NCI-H82 (cell line): ENCODE data around the gene CCDC66.
A peak's percentile ranks its signal among the peaks of the same experiment; 100 is the strongest.
"Not testable (repeated sequence)": the region's sequence is repeated elsewhere in the genome, so short reads cannot be mapped to it uniquely, and the experiment has no call there.

Experiments used
- DNase-seq: peaks from one replicate; lab custom pipeline; 2025; lab: John Stamatoyannopoulos, UW

The CCDC66 gene

DNA sequence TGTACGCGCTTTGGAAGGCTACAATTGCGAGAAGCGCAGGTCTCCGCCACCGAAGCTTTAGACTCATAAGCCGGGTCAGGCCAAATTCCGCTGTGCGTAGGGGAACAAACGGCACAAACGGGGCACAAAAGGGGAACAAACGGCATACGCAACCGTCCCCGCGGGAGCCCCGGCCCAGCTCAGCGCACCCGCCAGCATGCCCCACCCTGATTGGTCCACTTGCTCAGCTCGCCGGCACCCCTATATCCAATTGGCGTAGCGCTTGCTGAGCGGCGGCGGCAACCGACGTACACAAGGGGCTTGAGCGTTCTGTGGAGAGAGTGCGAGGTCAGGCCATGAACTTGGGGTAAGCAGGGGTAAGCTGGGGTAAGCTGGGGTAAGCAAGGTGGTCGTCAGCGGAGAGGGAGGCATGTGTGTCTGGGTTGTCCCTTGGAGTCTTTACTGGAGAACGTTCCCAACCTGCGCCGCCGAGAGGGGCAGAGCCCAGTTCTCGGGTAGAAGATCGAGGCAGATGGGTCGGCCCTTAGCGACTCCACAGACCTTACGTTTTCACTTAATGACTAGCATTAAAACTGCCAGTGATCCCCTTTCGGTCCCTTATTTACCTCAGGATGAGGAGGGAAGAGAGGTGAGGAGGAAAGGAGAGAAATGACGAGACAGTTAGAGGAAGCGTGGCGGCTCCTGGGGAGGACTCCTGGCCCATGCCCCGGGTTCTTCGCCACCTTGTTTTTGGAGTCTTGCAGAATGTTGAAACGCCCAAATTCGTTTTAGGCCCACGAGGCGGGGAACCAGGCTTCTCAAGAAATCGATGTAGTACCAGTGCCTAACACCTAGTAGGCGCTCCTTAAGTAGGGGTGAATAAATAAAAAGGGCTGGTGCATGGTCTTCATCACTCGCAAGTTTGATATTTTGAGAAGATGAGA lies at the start of gene CCDC66:
CCDC66 (plus strand) TSS at position 268 of the 923 bp plus-strand sequence; CDS start at position 336, 68 bp downstream.
- peak; percentile 94 for DNase-seq

GRCh38 chr3:56519641-56520040 lies 37.3 kb upstream of the CCDC66 start:
- no peak for DNase-seq

DNA sequence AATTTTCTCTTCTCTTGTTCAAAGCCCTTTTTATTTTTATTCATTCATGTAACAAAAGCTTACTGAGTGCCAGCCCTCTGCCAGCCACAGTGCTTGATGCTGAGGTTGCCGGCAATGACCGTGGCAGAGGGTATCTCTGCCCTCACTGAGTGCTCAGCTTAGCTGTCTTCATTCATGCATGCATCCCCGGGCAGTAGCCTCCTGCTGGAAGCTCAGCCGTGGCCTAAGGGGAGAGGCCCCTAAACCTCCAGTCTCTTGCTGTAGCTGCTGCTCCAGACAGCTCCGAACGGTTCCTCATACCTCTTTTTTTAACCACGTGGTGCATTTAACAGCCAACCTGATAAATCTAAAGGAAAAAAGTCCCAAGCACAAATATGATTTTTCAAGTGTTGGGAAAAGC lies 34.6 kb upstream of the CCDC66 start:
- DNase-seq = peak; percentile 3

- DNase-seq = no peak
Observed at GRCh38 chr3:56525291-56525690, 31.7 kb upstream of the CCDC66 start.

GRCh38 chr3:56536735-56537134 lies 20.2 kb upstream of the CCDC66 start:
- DNase-seq = no peak

GRCh38 chr3:56547486-56547885 lies 9.5 kb upstream of the CCDC66 start:
- peak; percentile 48 for DNase-seq

- peak; percentile 17 for DNase-seq
Observed at GRCh38 chr3:56557831-56558170, 826 bp downstream of the CCDC66 start.

DNA sequence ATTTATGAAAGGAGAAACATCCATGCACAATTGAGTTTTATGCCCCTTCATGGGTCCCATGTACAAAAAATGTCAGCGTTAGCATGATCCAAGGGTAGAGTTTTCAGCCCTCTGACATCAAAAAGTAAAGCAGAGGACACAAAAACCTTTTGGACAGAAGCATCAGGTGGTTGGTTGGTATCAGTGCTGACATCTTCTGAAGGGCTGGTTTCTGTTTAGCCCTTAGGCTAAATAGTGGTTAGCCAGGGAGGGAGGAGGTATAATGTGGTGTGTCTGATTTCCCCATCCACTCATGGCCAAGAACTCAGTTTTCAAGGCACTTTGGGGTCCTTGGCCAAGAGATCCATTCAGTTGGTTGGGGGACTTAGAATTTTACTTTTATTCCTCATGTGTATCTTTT lies 16.5 kb downstream of the CCDC66 start:
- DNase-seq = no peak

- DNase-seq = not testable (repeated sequence)
Observed at GRCh38 chr3:56581941-56582340, 25.0 kb downstream of the CCDC66 start.

GRCh38 chr3:56584275-56584674 lies 27.3 kb downstream of the CCDC66 start:
- not testable (repeated sequence) for DNase-seq

DNA sequence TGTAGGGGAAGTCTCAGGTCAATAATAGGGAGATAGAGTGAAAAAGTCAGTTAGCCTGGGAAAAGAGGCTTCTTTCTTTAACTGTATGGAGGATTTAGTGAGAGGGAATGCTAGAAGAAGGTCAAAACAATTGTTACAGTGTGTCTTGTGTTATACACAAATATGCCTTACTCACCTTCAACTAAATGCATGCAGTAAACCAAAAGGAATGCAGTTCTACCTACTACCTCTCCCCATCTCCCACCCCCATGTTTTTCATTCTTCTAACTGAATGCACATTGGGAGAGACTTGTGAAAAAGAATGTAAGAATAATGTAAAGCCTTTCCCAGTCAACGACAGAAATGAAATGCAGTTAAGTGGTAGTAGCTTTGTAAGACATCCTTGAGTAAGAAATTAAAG lies 33.8 kb downstream of the CCDC66 start:
- no peak for DNase-seq

GRCh38 chr3:56591262-56591661 lies 34.3 kb downstream of the CCDC66 start:
- no peak for DNase-seq

GRCh38 chr3:56593455-56594158 lies 36.6 kb downstream of the CCDC66 start:
- no peak for DNase-seq

DNA sequence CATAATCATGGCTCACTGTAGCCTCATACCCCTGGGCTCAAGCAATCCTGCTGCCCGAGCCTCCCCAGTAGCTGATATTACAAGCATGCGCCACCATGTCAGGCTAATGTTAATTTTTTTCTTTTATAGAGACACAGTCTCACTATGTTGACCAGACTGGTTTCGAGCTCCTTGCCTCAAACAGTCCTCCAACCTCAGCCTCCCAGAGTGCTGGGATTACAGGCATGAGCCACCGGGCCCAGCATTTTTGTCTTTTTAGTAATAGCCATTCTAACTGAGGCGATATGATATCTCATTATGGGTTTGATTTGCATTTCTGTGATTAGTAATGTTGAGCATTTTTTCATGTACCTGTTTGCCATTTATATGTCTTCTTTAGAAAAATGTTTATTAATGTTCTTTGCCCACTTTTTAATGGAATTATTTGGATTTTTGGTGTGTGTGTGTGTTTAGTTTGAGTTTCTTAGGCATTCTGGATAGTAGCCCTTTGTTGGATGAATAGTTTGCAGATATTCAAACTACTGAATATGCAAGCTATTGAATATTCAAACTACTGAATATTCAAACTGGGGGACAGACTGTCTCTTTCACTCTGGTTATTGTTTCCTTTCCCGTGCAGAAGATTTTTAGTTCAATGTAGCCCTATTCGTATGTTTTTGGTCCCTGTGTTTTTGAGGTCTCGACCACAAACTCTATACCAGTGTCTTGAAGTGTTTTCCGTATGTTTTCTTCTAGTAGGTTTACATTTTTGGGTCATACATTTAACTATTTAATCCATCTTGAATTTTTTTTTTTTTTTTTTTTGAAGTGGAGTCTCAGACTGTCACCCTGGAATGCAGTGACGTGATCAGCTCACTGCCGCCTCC lies 39.2 kb downstream of the CCDC66 start:
- DNase-seq = no peak

GRCh38 chr3:56608479-56608878 lies 51.5 kb downstream of the CCDC66 start:
- DNase-seq = not testable (repeated sequence)

GRCh38 chr3:56610669-56611335 lies 53.8 kb downstream of the CCDC66 start:
- DNase-seq = no peak

DNA sequence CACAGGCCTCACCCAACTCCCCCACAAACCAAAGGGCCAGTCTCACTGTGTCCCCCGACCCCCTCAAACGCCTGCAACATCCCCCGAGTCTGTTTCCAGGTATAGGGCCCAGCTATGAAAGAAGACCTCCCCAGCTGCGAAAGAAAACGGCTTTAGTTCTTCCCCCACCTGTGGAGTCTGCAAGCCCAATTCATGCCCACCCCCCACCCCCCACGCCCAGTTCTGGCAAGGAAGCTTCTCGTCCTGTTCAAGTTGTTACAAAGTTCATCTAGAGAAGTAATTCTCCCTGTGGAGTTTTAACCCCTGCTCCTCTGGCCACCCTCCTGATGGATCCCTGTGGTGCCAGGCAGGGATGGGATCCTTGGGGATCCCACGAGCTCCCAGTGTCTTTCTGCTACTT lies 54.4 kb downstream of the CCDC66 start:
- DNase-seq = no peak

GRCh38 chr3:56612146-56612545 lies 55.2 kb downstream of the CCDC66 start:
- DNase-seq = no peak

DNA sequence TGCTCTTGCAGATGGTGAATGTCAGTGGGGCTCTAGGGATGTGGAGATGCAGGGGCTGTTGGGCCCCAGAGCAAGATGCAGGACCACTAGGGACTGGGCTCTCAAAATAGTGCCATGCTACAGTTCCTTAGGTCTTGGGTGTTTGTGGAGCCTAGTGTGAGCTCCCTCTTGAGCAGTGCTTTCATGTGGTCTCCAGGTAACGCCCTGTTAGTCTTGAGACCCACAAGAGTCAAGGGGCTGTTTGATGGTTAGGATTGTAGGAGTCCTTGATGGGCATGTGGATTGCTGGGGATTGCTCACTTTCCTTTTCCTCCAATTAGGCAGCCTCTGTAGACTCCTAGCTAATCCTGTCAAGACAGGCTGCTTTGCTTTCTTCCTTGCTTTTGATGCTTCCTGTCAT lies 56.0 kb downstream of the CCDC66 start:
- DNase-seq = no peak

DNA sequence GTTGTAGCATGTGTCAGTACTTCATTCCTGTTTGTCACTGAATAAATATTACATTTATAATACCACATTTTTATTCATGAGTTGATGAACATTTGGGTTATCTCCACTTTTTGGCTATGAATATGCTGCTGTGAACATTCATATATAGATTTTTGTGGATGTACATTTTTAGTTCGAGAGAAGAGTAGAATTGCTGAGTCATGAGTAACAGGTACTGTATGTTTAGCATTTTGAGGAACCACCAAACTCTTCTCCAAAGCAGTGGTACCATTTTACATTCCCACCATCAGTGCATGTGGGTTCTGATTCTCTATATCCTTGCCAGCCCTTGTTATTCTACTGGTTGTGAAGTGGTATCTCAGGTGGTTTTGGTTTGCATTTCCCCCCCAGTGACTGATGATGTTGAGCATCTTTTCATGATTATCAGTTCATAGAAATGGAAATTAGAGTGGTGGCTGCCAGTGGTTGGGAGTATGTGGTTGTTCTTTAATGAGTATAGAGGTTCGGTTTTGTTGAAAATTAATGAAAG lies 59.6 kb downstream of the CCDC66 start:
- no peak for DNase-seq

- no peak for DNase-seq
Observed at GRCh38 chr3:56620371-56620770, 63.4 kb downstream of the CCDC66 start.
